SU-DHL-6 (cell line): ENCODE measurements around the gene RABL3.
"Not testable (repeated sequence)": the region's sequence is repeated elsewhere in the genome, so short reads cannot be mapped to it uniquely, and the experiment has no call there.

Experiments used
- H2AFZ ChIP-seq: fragments of 200-600 bp; sonication (generic); 2 replicates; pipeline ENCODE4 v1.6.1; 2014; ENCODE audit warnings: low read depth, mild to moderate bottlenecking, moderate library complexity, mixed read lengths, antibody characterized with exemption, low read length; ENCODE audit not compliant: severe bottlenecking
- H3F3A ChIP-seq: fragments of 200-600 bp; shearing (Covaris generic); 2 replicates; pipeline ENCODE4 v1.6.0; 2016; ENCODE audit warnings: antibody characterized with exemption, mild to moderate bottlenecking; ENCODE audit not compliant: insufficient read depth
- H3K27ac ChIP-seq: fragments of 200-600 bp; sonication (generic); 2 replicates; pipeline ENCODE4 v1.5.1; 2016; ENCODE audit warnings: low read depth, mild to moderate bottlenecking, low read length, moderate library complexity, mixed read lengths
- H3K27me3 ChIP-seq: fragments of 200-600 bp; sonication (generic), shearing (Covaris generic); 2 replicates; pipeline ENCODE4 v1.6.0; 2014; ENCODE audit warnings: mild to moderate bottlenecking, low read length
- H3K36me3 ChIP-seq: fragments of 200-600 bp; sonication (generic); 2 replicates; pipeline ENCODE4 v1.6.1; 2014; ENCODE audit warnings: mild to moderate bottlenecking, low read length, mixed read lengths
- H3K4me2 ChIP-seq: fragments of 300-600, 200-600 bp; shearing (Covaris generic), sonication (generic); 2 replicates; pipeline ENCODE4 v1.6.0; 2014; ENCODE audit warnings: low read length, low read depth, mild to moderate bottlenecking; ENCODE audit not compliant: poor library complexity, severe bottlenecking
- H3K4me3 ChIP-seq: fragments of 200-600 bp; sonication (generic); 2 replicates; pipeline ENCODE4 v1.5.1; 2014; ENCODE audit warnings: antibody characterized with exemption, low read length, mild to moderate bottlenecking, mixed read lengths; ENCODE audit not compliant: insufficient read depth, poor library complexity, severe bottlenecking
- H3K79me2 ChIP-seq: fragments of 200-600 bp; sonication (generic); 2 replicates; pipeline ENCODE4 v1.6.1; 2014; ENCODE audit warnings: mild to moderate bottlenecking, low read length, moderate library complexity; ENCODE audit not compliant: insufficient read depth
- H3K9ac ChIP-seq: fragments of 200-600 bp; sonication (generic); 2 replicates; pipeline ENCODE4 v1.7.0; 2014; ENCODE audit warnings: mild to moderate bottlenecking, low read length
- H3K9me2 ChIP-seq: fragments of 200-600 bp; sonication (generic); replicated peaks from 2 replicates; pipeline ENCODE4 v1.6.1; 2014; ENCODE audit warnings: low read length; ENCODE audit not compliant: insufficient read depth
- H3K9me3 ChIP-seq: fragments of 200-600 bp; sonication (generic); 2 replicates; pipeline ENCODE4 v1.6.1; 2014; ENCODE audit warnings: low read length, mixed read lengths; ENCODE audit not compliant: insufficient read depth
- H4K20me1 ChIP-seq: fragments of 200-600 bp; sonication (generic); 2 replicates; pipeline ENCODE4 v1.6.1; 2014; ENCODE audit warnings: low read depth, mild to moderate bottlenecking, antibody characterized with exemption, low read length, moderate library complexity, mixed read lengths
- CTCF ChIP-seq: fragments of 200-600 bp; sonication (generic); IDR thresholded peaks from one replicate; pipeline ENCODE4 v1.5.1; 2017; ENCODE audit warnings: antibody characterized with exemption, mild to moderate bottlenecking, low read length, moderate library complexity; ENCODE audit not compliant: insufficient read depth, poor library complexity, severe bottlenecking
- EZH2phosphoT487 ChIP-seq: fragments of 200-600 bp; sonication (generic), shearing (Covaris generic); conservative IDR thresholded peaks from 2 replicates; pipeline ENCODE4 v1.6.1; 2018; ENCODE audit warnings: mild to moderate bottlenecking, antibody characterized with exemption, low read length, moderate library complexity, mixed read lengths

RABL3 gene

DNA sequence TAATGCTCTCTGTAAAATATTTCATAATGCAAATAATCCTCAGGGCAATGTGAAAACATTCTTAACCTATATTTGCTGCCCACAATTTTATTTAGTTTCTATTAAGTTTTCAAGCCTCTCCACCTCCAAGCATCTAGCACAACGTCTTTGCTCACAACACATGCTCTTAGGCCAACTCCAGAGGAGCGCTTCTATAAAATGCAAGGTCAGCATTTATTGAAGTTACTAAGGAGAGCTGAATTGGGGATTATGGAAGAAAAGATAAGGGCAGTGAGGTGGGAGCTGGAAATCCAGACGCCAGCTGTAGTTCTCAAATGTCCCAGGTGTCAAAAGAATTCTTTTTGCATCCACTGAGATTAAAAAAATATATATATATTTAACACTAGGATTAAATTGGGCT, 996 bp downstream of the RABL3 start:
- no peaks in the 10 kb centered on the region for H3K9me3 ChIP-seq
- peak overlapping the region; percentile 94 for H3K9ac ChIP-seq
- peak overlapping the region; percentile 99 for H3K4me3 ChIP-seq
- no peaks in the 10 kb centered on the region for H4K20me1 ChIP-seq
- TF ChIP-seq EZH2phosphoT487: no peak
- no peak for TF ChIP-seq CTCF
- H3K36me3 ChIP-seq: peaks cover 3% of the 10 kb centered on the region; the same call in 1 of the 2 replicates
- H3F3A ChIP-seq: no peaks in the 10 kb centered on the region
- H3K79me2 ChIP-seq: peaks cover 50% of the 10 kb centered on the region
- H3K27ac ChIP-seq: peak overlapping the region; percentile 93
- H2AFZ ChIP-seq: peak overlapping the region; percentile 91
- peak overlapping the region; percentile 88 for H3K4me2 ChIP-seq
- no peaks in the 10 kb centered on the region for H3K27me3 ChIP-seq
- H3K9me2 ChIP-seq: no peaks in the 10 kb centered on the region

GRCh38 chr3:120738006-120738405, 4.3 kb downstream of the RABL3 start:
- not testable (repeated sequence) for H3K4me2 ChIP-seq, H3K36me3 ChIP-seq, H3K27me3 ChIP-seq, H4K20me1 ChIP-seq, H3K9me2 ChIP-seq, H3K9ac ChIP-seq, H3K4me3 ChIP-seq, H3K9me3 ChIP-seq, H3F3A ChIP-seq, H3K27ac ChIP-seq, H2AFZ ChIP-seq
- peaks cover 17% of the 10 kb centered on the region for H3K79me2 ChIP-seq

DNA sequence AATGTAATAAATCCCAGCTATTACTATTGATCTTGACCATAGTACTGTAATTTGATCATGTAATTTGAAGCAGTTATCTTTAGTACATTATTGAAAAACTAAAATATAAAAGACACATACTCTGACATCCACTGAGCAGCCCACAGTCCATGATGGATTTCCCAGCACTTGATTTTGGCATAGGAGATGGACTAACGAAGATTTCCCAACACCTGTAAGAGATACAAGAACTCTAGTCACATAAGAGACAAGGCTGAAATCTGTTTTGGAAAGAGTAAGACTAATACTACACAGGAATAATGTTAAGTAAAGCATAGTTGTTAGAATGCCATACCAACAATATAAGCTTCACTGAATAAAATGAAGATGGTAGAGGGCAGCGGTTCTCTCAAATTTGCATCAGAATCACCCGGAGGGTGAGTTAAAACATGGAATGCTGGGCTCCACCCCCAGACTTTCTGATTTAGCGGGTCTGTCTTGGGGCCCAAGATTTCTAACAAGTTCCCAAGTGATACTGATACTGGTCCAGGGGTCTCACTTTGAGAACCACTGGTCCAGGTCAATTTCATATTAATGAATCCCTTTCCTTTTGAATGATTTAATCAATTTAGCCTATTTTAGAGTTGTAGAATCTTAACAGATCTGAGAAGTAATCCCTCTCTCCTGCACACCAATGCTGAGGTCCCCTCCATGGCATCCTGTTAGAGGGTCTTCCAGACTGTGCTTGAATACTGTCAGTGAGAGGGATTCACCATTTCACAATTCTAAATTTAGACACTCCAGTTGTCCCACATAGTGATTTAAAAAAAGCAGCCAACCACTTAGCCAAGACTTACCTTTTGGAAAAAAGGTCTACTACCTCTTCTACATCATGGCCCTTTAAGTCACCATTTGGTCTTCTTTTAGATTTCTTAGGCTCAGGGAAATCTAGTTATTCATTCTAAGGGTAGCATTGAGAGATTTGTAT, 11.5 kb downstream of the RABL3 start:
- Histone ChIP-seq H3K36me3 (peaks cover 21% of the 10 kb centered on the region; the same call in 1 of the 2 replicates), H3K27ac (no peak overlapping the region), H3K27me3 (no peaks in the 10 kb centered on the region), H3K79me2 (peaks cover 6% of the 10 kb centered on the region; the same call in 1 of the 2 replicates), H3K9me3 (no peaks in the 10 kb centered on the region), H3K4me2 (no peak overlapping the region), H3F3A (0 out of 2 replicates have a peak, but pooled peaks cover 5% of the 10 kb centered on the region), H4K20me1 (no peaks in the 10 kb centered on the region), H2AFZ (no peak overlapping the region), H3K9me2 (no peaks in the 10 kb centered on the region), H3K4me3 (no peak overlapping the region), H3K9ac (no peak overlapping the region)
- TF ChIP-seq EZH2phosphoT487 (no peak), CTCF (no peak)

- Histone ChIP-seq H3K9me2 (no peaks in the 10 kb centered on the region), H2AFZ (no peak overlapping the region), H4K20me1 (no peaks in the 10 kb centered on the region), H3K27ac (no peak overlapping the region), H3K36me3 (peaks cover 21% of the 10 kb centered on the region; the same call in 1 of the 2 replicates), H3K27me3 (no peaks in the 10 kb centered on the region), H3K9me3 (no peaks in the 10 kb centered on the region), H3K4me2 (no peak overlapping the region), H3F3A (0 out of 2 replicates have a peak, but pooled peaks cover 5% of the 10 kb centered on the region), H3K4me3 (no peak overlapping the region), H3K9ac (no peak overlapping the region), H3K79me2 (peaks cover 6% of the 10 kb centered on the region; the same call in 1 of the 2 replicates)
- no peak for TF ChIP-seq CTCF
- TF ChIP-seq EZH2phosphoT487: no peak
These were observed 15.5 kb downstream of the RABL3 start for GRCh38 chr3:120726791-120727190.

GRCh38 chr3:120719167-120719834, 23.0 kb downstream of the RABL3 start:
- not testable (repeated sequence) for H3K4me2 ChIP-seq

More at GRCh38 chr3:120719167-120719834, 23.0 kb downstream of the RABL3 start:
- H3K27me3 ChIP-seq, H3K9me3 ChIP-seq, H3K4me3 ChIP-seq, H3K9ac ChIP-seq, H2AFZ ChIP-seq, H3F3A ChIP-seq, H3K9me2 ChIP-seq, H3K36me3 ChIP-seq, H4K20me1 ChIP-seq, H3K27ac ChIP-seq: not testable (repeated sequence)
- peaks cover 15% of the 10 kb centered on the region for H3K79me2 ChIP-seq
